ENCODE data around the gene DNAH9.

DNA sequence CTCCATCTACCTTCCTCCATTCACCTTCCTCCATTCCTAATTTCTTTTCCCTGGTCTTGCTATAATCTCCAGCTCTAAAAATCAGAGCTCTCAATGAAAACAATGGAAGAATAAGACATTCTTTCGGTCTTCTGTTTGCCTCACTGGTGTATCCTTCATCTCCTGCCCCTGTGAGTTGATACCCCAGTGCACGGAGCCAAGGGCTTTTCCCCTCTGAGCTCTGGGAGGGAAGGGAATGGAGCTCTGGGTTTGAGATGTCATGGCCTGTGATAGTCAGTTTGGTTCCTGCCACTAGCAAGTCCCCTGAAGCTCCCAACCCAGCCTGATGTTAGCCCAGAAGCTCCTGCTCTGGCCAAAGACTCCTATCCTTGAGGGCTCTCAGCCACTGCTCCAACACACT is 36.6 kb upstream of the DNAH9 start:
- no peak for TF ChIP-seq POLR2A (IDR thresholded peaks at IDR 0.05)
- TF ChIP-seq, protein P1, sequence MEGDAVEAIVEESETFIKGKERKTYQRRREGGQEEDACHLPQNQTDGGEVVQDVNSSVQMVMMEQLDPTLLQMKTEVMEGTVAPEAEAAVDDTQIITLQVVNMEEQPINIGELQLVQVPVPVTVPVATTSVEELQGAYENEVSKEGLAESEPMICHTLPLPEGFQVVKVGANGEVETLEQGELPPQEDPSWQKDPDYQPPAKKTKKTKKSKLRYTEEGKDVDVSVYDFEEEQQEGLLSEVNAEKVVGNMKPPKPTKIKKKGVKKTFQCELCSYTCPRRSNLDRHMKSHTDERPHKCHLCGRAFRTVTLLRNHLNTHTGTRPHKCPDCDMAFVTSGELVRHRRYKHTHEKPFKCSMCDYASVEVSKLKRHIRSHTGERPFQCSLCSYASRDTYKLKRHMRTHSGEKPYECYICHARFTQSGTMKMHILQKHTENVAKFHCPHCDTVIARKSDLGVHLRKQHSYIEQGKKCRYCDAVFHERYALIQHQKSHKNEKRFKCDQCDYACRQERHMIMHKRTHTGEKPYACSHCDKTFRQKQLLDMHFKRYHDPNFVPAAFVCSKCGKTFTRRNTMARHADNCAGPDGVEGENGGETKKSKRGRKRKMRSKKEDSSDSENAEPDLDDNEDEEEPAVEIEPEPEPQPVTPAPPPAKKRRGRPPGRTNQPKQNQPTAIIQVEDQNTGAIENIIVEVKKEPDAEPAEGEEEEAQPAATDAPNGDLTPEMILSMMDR (IDR thresholded peaks at IDR 0.05): no peak

Data from right lobe of liver (tissue), 4 donors.